ENCODE results near the gene TMEM72.

The TMEM72 gene

DNA sequence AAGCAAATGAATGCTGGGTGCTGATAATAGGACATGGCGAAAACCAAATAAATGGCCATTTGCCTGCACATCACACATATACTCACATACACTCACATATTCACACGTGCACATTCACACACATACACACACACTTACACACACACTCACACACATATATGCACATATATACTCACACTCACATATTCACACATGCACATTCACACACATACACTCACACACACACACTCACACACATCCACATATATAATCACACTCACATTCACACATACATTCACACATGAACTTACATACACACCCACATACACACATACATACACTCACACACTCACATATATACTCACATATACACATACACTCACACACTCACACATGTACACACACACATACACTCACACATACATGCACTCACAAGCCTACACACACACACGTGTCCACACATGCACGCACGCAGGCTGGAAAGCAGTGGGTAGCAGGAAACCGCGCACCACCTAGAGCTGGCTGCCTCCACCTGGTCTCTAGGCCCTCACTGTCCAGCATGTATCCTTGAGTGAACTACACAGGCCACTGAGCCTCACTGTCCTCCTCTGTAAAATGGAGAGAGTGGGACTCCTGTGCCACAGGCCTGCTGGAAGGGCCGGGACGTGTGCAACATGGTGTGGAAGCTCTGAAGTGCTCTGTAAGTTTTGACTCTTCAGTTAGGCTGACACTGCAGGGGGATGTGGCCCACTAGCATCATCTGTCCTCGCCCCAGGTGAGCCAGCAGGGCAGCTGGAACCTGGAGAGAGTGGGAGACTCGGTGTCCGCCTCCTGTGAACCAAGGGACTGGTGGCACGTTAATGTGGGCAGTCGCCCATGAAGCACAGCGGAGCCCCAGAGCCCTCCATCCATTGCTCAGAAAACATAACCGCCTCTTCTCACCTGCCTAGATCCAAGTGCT is 14.9 kb downstream of the TMEM72 start:
- TF ChIP-seq ZFP3 (CRISPR knock-in tag; IDR thresholded peaks at IDR 0.05) (no peak), GLIS3 (CRISPR knock-in tag; IDR thresholded peaks at IDR 0.05) (no peak), TCF4 (CRISPR knock-in tag; IDR thresholded peaks at IDR 0.05; ENCODE audit: borderline replicate concordance) (no peak), ZC3H10 (CRISPR knock-in tag; IDR thresholded peaks at IDR 0.05) (no peak), ZNF70 (CRISPR knock-in tag; IDR thresholded peaks at IDR 0.05) (no peak), BACH2 (CRISPR knock-in tag; IDR thresholded peaks at IDR 0.05; ENCODE audit: borderline replicate concordance) (no peak), ZFP30 (CRISPR knock-in tag; IDR thresholded peaks at IDR 0.05) (no peak), CSDC2 (CRISPR knock-in tag; IDR thresholded peaks at IDR 0.05) (no peak), ZNF8 (CRISPR knock-in tag; IDR thresholded peaks at IDR 0.05) (no peak), TOX (CRISPR knock-in tag; IDR thresholded peaks at IDR 0.05; ENCODE audit: borderline replicate concordance) (no peak), RARB (CRISPR knock-in tag; IDR thresholded peaks at IDR 0.05) (no peak), ARNTL (CRISPR knock-in tag; IDR thresholded peaks at IDR 0.05; ENCODE audit: borderline replicate concordance, low read depth) (no peak), SNAI2 (CRISPR knock-in tag; IDR thresholded peaks at IDR 0.05) (no peak)
- TF ChIP-seq, protein P1, sequence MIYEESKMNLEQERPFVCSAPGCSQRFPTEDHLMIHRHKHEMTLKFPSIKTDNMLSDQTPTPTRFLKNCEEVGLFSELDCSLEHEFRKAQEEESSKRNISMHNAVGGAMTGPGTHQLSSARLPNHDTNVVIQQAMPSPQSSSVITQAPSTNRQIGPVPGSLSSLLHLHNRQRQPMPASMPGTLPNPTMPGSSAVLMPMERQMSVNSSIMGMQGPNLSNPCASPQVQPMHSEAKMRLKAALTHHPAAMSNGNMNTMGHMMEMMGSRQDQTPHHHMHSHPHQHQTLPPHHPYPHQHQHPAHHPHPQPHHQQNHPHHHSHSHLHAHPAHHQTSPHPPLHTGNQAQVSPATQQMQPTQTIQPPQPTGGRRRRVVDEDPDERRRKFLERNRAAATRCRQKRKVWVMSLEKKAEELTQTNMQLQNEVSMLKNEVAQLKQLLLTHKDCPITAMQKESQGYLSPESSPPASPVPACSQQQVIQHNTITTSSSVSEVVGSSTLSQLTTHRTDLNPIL (CRISPR knock-in tag; IDR thresholded peaks at IDR 0.05; ENCODE audit: low read depth): no peak
- TF ChIP-seq, protein P2, sequence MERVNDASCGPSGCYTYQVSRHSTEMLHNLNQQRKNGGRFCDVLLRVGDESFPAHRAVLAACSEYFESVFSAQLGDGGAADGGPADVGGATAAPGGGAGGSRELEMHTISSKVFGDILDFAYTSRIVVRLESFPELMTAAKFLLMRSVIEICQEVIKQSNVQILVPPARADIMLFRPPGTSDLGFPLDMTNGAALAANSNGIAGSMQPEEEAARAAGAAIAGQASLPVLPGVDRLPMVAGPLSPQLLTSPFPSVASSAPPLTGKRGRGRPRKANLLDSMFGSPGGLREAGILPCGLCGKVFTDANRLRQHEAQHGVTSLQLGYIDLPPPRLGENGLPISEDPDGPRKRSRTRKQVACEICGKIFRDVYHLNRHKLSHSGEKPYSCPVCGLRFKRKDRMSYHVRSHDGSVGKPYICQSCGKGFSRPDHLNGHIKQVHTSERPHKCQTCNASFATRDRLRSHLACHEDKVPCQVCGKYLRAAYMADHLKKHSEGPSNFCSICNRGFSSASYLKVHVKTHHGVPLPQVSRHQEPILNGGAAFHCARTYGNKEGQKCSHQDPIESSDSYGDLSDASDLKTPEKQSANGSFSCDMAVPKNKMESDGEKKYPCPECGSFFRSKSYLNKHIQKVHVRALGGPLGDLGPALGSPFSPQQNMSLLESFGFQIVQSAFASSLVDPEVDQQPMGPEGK (CRISPR knock-in tag; IDR thresholded peaks at IDR 0.05; ENCODE audit: borderline replicate concordance): no peak
- TF ChIP-seq, protein P3, sequence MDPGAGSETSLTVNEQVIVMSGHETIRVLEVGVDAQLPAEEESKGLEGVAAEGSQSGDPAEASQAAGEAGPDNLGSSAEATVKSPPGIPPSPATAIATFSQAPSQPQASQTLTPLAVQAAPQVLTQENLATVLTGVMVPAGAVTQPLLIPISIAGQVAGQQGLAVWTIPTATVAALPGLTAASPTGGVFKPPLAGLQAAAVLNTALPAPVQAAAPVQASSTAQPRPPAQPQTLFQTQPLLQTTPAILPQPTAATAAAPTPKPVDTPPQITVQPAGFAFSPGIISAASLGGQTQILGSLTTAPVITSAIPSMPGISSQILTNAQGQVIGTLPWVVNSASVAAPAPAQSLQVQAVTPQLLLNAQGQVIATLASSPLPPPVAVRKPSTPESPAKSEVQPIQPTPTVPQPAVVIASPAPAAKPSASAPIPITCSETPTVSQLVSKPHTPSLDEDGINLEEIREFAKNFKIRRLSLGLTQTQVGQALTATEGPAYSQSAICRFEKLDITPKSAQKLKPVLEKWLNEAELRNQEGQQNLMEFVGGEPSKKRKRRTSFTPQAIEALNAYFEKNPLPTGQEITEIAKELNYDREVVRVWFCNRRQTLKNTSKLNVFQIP (CRISPR knock-in tag; IDR thresholded peaks at IDR 0.05; ENCODE audit: borderline replicate concordance, low read depth): no peak
- TF ChIP-seq, protein P4, sequence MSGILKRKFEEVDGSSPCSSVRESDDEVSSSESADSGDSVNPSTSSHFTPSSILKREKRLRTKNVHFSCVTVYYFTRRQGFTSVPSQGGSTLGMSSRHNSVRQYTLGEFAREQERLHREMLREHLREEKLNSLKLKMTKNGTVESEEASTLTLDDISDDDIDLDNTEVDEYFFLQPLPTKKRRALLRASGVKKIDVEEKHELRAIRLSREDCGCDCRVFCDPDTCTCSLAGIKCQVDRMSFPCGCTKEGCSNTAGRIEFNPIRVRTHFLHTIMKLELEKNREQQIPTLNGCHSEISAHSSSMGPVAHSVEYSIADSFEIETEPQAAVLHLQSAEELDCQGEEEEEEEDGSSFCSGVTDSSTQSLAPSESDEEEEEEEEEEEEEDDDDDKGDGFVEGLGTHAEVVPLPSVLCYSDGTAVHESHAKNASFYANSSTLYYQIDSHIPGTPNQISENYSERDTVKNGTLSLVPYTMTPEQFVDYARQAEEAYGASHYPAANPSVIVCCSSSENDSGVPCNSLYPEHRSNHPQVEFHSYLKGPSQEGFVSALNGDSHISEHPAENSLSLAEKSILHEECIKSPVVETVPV (CRISPR knock-in tag; IDR thresholded peaks at IDR 0.05): no peak
- TF ChIP-seq, protein P5, sequence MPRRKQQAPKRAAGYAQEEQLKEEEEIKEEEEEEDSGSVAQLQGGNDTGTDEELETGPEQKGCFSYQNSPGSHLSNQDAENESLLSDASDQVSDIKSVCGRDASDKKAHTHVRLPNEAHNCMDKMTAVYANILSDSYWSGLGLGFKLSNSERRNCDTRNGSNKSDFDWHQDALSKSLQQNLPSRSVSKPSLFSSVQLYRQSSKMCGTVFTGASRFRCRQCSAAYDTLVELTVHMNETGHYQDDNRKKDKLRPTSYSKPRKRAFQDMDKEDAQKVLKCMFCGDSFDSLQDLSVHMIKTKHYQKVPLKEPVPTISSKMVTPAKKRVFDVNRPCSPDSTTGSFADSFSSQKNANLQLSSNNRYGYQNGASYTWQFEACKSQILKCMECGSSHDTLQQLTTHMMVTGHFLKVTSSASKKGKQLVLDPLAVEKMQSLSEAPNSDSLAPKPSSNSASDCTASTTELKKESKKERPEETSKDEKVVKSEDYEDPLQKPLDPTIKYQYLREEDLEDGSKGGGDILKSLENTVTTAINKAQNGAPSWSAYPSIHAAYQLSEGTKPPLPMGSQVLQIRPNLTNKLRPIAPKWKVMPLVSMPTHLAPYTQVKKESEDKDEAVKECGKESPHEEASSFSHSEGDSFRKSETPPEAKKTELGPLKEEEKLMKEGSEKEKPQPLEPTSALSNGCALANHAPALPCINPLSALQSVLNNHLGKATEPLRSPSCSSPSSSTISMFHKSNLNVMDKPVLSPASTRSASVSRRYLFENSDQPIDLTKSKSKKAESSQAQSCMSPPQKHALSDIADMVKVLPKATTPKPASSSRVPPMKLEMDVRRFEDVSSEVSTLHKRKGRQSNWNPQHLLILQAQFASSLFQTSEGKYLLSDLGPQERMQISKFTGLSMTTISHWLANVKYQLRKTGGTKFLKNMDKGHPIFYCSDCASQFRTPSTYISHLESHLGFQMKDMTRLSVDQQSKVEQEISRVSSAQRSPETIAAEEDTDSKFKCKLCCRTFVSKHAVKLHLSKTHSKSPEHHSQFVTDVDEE (CRISPR knock-in tag; IDR thresholded peaks at IDR 0.05): no peak
- no peak for ATAC-seq

DNA sequence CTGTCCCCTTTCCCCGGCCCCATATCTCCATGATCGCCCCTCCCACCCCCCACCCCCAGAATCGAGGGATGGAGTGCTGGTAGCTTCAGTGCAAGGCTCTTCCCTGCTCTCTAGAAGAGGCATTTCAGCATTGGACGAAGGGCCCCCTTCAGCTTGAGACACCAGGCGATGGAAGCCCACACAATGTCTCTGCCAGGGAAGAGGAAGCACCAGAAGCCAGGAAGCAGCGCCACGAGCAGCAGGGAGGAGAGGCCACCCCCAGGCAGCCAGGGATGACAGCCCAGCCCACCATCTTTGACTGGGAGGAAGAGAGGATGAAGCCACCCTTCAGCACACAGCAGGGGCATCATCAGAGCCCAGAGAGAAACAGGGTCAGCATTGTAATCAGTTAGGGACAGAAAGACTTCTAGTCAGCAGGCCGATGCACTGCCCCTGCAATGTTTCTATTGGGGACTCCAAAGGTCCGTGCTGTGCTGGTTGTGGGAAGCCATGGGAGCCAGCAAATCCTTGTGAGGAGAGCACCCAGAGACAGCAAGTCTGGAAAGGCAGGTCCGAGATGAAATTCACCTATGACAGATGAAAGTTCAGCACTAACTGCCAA is 15.7 kb downstream of the TMEM72 start:
- TF ChIP-seq, protein P1 (CRISPR knock-in tag; IDR thresholded peaks at IDR 0.05; ENCODE audit: low read depth): no peak
- no peak for TF ChIP-seq TOX (CRISPR knock-in tag; IDR thresholded peaks at IDR 0.05; ENCODE audit: borderline replicate concordance)
- TF ChIP-seq ARNTL (CRISPR knock-in tag; IDR thresholded peaks at IDR 0.05; ENCODE audit: borderline replicate concordance, low read depth): no peak
- no peak for ATAC-seq

Data from SK-N-SH treated with all-trans-retinoic acid at 6 μM for 48 hours (cell line).